HUES64 (cell line): ENCODE results near the gene PLXNC1.

Experiments used
- H3K27ac ChIP-seq: 2 replicates; pipeline ENCODE4 v1.7.0; 2013; ENCODE audit warnings: low read depth, low read length, inconsistent platforms
- H3K27me3 ChIP-seq: 2 replicates; pipeline ENCODE4 v1.6.1; 2013; ENCODE audit warnings: mild to moderate bottlenecking, low read length; ENCODE audit not compliant: insufficient read depth
- H3K36me3 ChIP-seq: 2 replicates; pipeline ENCODE4 v1.6.1; 2013; ENCODE audit warnings: mild to moderate bottlenecking, low read length; ENCODE audit not compliant: insufficient read depth
- H3K4me1 ChIP-seq: 2 replicates; pipeline ENCODE4 v1.6.1; 2013; ENCODE audit warnings: mild to moderate bottlenecking, low read length, moderate library complexity; ENCODE audit not compliant: insufficient read depth
- H3K4me3 ChIP-seq: 2 replicates; pipeline ENCODE4 v1.5.1; 2013; ENCODE audit warnings: mild to moderate bottlenecking, low read length, moderate library complexity
- H3K9ac ChIP-seq: 2 replicates; pipeline ENCODE4 v1.6.1; 2013; ENCODE audit warnings: mild to moderate bottlenecking, low read depth, low read length
- H3K9me3 ChIP-seq: 2 replicates; pipeline ENCODE4 v1.6.1; 2013; ENCODE audit warnings: low read depth, low read length; ENCODE audit not compliant: insufficient read depth
- WGBS: fragments of 150-250, 120-280 bp; methylation state at CpG from one replicate; pipeline ENCODE4 v1.1.7; 2013; ENCODE audit warnings: missing lambda C conversion rate; 5-methylcytosine and 5-hydroxymethylcytosine counted together

Gene PLXNC1

GRCh38 chr12:94227066-94227465 lies 78.7 kb downstream of the PLXNC1 start:
- H3K9ac ChIP-seq, result no peak overlapping the region
- 100% methylated on average over 1 of the region's 2 CpGs for WGBS
- H3K4me3 ChIP-seq, result no peak overlapping the region
- no peaks in the 10 kb centered on the region for H3K27me3 ChIP-seq
- H3K9me3 ChIP-seq, result no peaks in the 10 kb centered on the region
- peaks cover 4% of the 10 kb centered on the region; the same call in 1 of the 2 replicates for H3K4me1 ChIP-seq
- no peak overlapping the region for H3K27ac ChIP-seq
- H3K36me3 ChIP-seq, result no peaks in the 10 kb centered on the region

- no peaks in the 10 kb centered on the region for H3K9me3 ChIP-seq
- H3K27ac ChIP-seq, result no peak overlapping the region
- H3K36me3 ChIP-seq, result no peaks in the 10 kb centered on the region
- no peak overlapping the region for H3K9ac ChIP-seq
- H3K4me3 ChIP-seq, result no peak overlapping the region
- WGBS, result 95% methylated on average over 8 of the region's 8 CpGs
- H3K4me1 ChIP-seq, result peaks cover 4% of the 10 kb centered on the region; the same call in 1 of the 2 replicates
- no peaks in the 10 kb centered on the region for H3K27me3 ChIP-seq
Measured at GRCh38 chr12:94228488-94228907, 80.1 kb downstream of the PLXNC1 start.

DNA sequence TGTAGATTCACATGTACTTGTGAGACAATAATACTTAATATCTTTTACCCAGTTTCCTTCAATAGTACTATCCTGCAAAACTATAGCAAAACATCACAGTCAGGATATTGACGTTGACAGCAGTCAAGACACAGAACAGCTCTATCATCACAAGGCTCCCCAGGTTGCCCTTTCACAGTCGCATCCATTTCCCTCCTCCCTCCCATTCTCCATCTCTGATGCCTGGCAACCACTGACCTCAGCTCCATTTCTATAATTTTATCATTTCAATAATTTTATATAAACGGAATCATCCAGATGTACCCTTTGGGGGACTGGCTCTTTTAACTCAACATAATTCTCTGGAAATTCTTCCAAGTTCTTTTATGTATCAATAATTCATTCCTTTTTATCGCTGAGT lies 81.5 kb downstream of the PLXNC1 start:
- Histone ChIP-seq H3K9me3 (no peaks in the 10 kb centered on the region), H3K27me3 (no peaks in the 10 kb centered on the region), H3K4me1 (peaks cover 4% of the 10 kb centered on the region; the same call in 1 of the 2 replicates), H3K9ac (no peak overlapping the region), H3K4me3 (no peak overlapping the region), H3K27ac (no peak overlapping the region), H3K36me3 (no peaks in the 10 kb centered on the region)
- WGBS, result 84% methylated on average over 3 of the region's 4 CpGs

GRCh38 chr12:94230357-94230905 lies 82.1 kb downstream of the PLXNC1 start:
- no peaks in the 10 kb centered on the region for H3K36me3 ChIP-seq
- H3K4me3 ChIP-seq, result no peak overlapping the region
- no peaks in the 10 kb centered on the region for H3K27me3 ChIP-seq
- H3K9me3 ChIP-seq, result no peaks in the 10 kb centered on the region
- no peak overlapping the region for H3K27ac ChIP-seq
- H3K9ac ChIP-seq, result no peak overlapping the region
- peaks cover 4% of the 10 kb centered on the region; the same call in 1 of the 2 replicates for H3K4me1 ChIP-seq
- 81% methylated on average over 2 of the region's 2 CpGs for WGBS

DNA sequence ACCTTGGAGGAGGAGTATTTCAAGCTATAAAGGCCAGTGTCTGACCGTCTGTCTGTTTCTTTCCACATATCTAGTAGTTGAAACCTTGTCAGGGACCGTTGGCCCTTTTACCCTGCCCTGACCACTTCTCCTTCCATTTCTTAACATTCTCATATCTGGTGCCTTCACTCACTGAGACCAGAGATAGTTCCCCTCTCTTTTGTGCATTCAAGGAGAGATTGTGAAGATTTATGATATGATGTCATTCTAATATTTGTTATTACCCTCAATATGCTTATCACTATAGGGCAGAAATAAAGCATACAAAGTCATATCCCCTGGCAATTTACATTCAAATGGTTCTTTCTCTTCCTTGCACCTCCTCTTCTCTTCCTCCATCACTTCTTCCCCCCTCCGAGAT lies 83.3 kb downstream of the PLXNC1 start:
- Histone ChIP-seq H3K4me1 (no peaks in the 10 kb centered on the region), H3K9ac (no peak overlapping the region), H3K4me3 (no peak overlapping the region), H3K36me3 (no peaks in the 10 kb centered on the region), H3K9me3 (no peaks in the 10 kb centered on the region), H3K27ac (no peak overlapping the region), H3K27me3 (no peaks in the 10 kb centered on the region)
- WGBS, result 95% methylated on average over 3 of the region's 3 CpGs

- H3K27ac ChIP-seq, result no peak overlapping the region
- no peaks in the 10 kb centered on the region for H3K4me1 ChIP-seq
- no peaks in the 10 kb centered on the region for H3K27me3 ChIP-seq
- WGBS, result 87% methylated on average over 3 of the region's 3 CpGs
- H3K4me3 ChIP-seq, result no peak overlapping the region
- no peaks in the 10 kb centered on the region for H3K36me3 ChIP-seq
- H3K9me3 ChIP-seq, result no peaks in the 10 kb centered on the region
- H3K9ac ChIP-seq, result no peak overlapping the region
Measured at GRCh38 chr12:94235848-94236247, 87.5 kb downstream of the PLXNC1 start.

DNA sequence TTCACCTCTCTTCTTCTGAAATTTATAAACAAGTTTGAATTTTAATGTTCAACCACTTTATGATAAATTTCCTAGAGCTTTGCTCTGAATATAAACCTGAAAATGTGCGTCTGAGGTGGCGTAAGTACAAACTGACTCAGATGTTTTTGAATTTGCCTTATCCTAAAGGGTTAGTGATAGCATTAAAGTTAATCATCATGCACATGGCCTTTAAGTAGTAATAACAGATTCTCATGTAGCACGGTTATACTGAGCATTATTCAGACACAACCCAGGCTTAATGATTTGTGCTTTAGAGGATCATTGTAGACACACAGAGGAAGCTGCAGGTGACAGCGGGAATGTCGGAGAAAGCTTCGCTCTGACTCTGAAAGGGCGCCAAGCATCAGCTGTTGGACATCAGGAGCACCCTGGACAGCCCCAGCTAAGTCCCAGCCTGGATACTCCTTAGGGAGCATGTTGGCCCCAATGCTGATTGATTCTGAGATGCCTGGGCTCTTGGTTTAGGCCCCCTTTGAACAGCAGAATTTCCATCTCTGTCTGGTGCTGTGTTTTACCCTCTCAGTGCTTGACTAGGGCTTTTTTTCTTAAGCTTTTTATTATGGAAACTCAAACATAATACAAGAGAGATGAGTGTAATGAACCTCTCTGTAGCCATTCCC lies 91.1 kb downstream of the PLXNC1 start:
- Histone ChIP-seq H3K4me3 (no peak overlapping the region), H3K4me1 (no peaks in the 10 kb centered on the region), H3K9ac (no peak overlapping the region), H3K9me3 (no peaks in the 10 kb centered on the region), H3K36me3 (no peaks in the 10 kb centered on the region), H3K27ac (no peak overlapping the region), H3K27me3 (no peaks in the 10 kb centered on the region)
- WGBS, result 93% methylated on average over 7 of the region's 7 CpGs

- Histone ChIP-seq H3K36me3 (no peaks in the 10 kb centered on the region), H3K27me3 (no peaks in the 10 kb centered on the region), H3K4me1 (no peaks in the 10 kb centered on the region), H3K4me3 (no peak overlapping the region), H3K27ac (no peak overlapping the region), H3K9ac (no peak overlapping the region), H3K9me3 (no peaks in the 10 kb centered on the region)
- no CpG with 5 or more reads among the region's 1 CpG for WGBS
Measured at GRCh38 chr12:94240171-94240570, 91.8 kb downstream of the PLXNC1 start.

- H3K9ac ChIP-seq, result no peak overlapping the region
- no peaks in the 10 kb centered on the region for H3K9me3 ChIP-seq
- H3K27me3 ChIP-seq, result no peaks in the 10 kb centered on the region
- peaks cover 18% of the 10 kb centered on the region; the same call in 1 of the 2 replicates for H3K4me1 ChIP-seq
- no peak overlapping the region for H3K4me3 ChIP-seq
- H3K36me3 ChIP-seq, result no peaks in the 10 kb centered on the region
- WGBS, result 92% methylated on average over 6 of the region's 6 CpGs
- no peak overlapping the region for H3K27ac ChIP-seq
Measured at GRCh38 chr12:94242901-94243300, 94.5 kb downstream of the PLXNC1 start.

- no peaks in the 10 kb centered on the region for H3K9me3 ChIP-seq
- no peak overlapping the region for H3K27ac ChIP-seq
- no peak overlapping the region for H3K9ac ChIP-seq
- no peaks in the 10 kb centered on the region for H3K27me3 ChIP-seq
- no peaks in the 10 kb centered on the region for H3K36me3 ChIP-seq
- no peak overlapping the region for H3K4me3 ChIP-seq
- peaks cover 18% of the 10 kb centered on the region; the same call in 1 of the 2 replicates for H3K4me1 ChIP-seq
- 95% methylated on average over 11 of the region's 11 CpGs for WGBS
Measured at GRCh38 chr12:94244165-94245133, 96.1 kb downstream of the PLXNC1 start.
